ENCODE measurements around the gene LAMC3. TPM values are rescaled to one million over a fixed set of nuclear protein-coding genes. Genes with fewer than 3 reads are reported as not detected.

Gene LAMC3
- polyA plus RNA-seq, 1 of the 3 experiments (the other 2 are of a cell fraction) = 0.07 TPM

GRCh38 chr9:131024978-131025868 lies 16.2 kb downstream of the LAMC3 start:
- ChIA-PET POLR2A (no interaction called here), CTCF (interaction anchor here (0.9 to 2.0 kb wide), 4 partner anchors 16 to 32 kb away, joined by 3 to 7 read pairs (median 4); no protein-coding TSS in a partner anchor)
- no peak overlapping the region for H3K9ac ChIP-seq
- DNase-seq = no peak
- no peaks in the 10 kb centered on the region for H3K9me3 ChIP-seq
- WGBS (ENCODE audit: low lambda C conversion rate) = 55% methylated on average over 15 of the region's 15 CpGs
- peaks cover 30% of the 10 kb centered on the region; the same call in 1 of the 2 replicates for H3K27me3 ChIP-seq (ENCODE audit: insufficient read depth)
- H3K27ac ChIP-seq (ENCODE audit: low read depth in 2 of 2, low read length in 1 of 2) = no peak overlapping the region
- no peaks in the 10 kb centered on the region for H3K4me1 ChIP-seq (ENCODE audit: control insufficient read depth in 1 of 2, insufficient read depth in 2 of 2, low read depth in 1 of 2, low read length in 1 of 2)
- no peaks in the 10 kb centered on the region for H3K9me2 ChIP-seq
- H4K20me1 ChIP-seq (ENCODE audit: insufficient read depth) = no peaks in the 10 kb centered on the region
- H3K4me3 ChIP-seq (ENCODE audit: low read depth in 2 of 2, low read length in 1 of 2) = no peak overlapping the region
- H3F3A ChIP-seq (replicated peaks; ENCODE audit: insufficient read depth) = no peaks in the 10 kb centered on the region
- H3K36me3 ChIP-seq (replicated peaks in 1 of 2; ENCODE audit: control insufficient read depth in 1 of 2, insufficient read depth in 2 of 2, low read length in 1 of 2) = no peaks in the 10 kb centered on the region
- no peak for TF ChIP-seq SIN3A (IDR thresholded peaks at IDR 0.05; ENCODE audit: borderline replicate concordance, low read depth, low read length)
- TF ChIP-seq, protein P1, sequence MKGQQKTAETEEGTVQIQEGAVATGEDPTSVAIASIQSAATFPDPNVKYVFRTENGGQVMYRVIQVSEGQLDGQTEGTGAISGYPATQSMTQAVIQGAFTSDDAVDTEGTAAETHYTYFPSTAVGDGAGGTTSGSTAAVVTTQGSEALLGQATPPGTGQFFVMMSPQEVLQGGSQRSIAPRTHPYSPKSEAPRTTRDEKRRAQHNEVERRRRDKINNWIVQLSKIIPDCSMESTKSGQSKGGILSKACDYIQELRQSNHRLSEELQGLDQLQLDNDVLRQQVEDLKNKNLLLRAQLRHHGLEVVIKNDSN (IDR thresholded peaks at IDR 0.05; ENCODE audit: borderline replicate concordance, low read depth) = no peak
- TF ChIP-seq RCOR1 (IDR thresholded peaks at IDR 0.05; ENCODE audit: low read length) = no peak
- TF ChIP-seq TEAD4 (IDR thresholded peaks at IDR 0.05; ENCODE audit: borderline replicate concordance, insufficient read depth) = no peak
- TF ChIP-seq EP300 (IDR thresholded peaks at IDR 0.05; ENCODE audit: borderline replicate concordance in 1 of 2, low read depth in 1 of 2, low read length in 1 of 2) = no peak
- no peak for TF ChIP-seq GATA2 (CRISPR knock-in tag; IDR thresholded peaks at IDR 0.05)
- TF ChIP-seq USF2 (IDR thresholded peaks at IDR 0.05; ENCODE audit: borderline replicate concordance, low read depth, low read length) = no peak
- TF ChIP-seq FOXM1 (IDR thresholded peaks at IDR 0.05; ENCODE audit: low read depth) = no peak
- no peak for TF ChIP-seq NFIC (IDR thresholded peaks at IDR 0.05; ENCODE audit: borderline replicate concordance)
- TF ChIP-seq MXI1 (IDR thresholded peaks at IDR 0.05; ENCODE audit: low read depth, low read length) = no peak
- no peak for TF ChIP-seq GABPA (IDR thresholded peaks at IDR 0.05; ENCODE audit: low read depth)
- TF ChIP-seq SMC3 (IDR thresholded peaks at IDR 0.05; ENCODE audit: low read depth, low read length) = no peak
- TF ChIP-seq ELF1 (IDR thresholded peaks at IDR 0.05) = no peak
- no peak for TF ChIP-seq RAD21 (IDR thresholded peaks at IDR 0.05; ENCODE audit: low read length)
- no peak for TF ChIP-seq JUND (IDR thresholded peaks at IDR 0.05)
- no peaks in the 10 kb centered on the region for H3K79me2 ChIP-seq (ENCODE audit: insufficient read depth)
- no peak overlapping the region for H2AFZ ChIP-seq (ENCODE audit: low read depth)
- no peak overlapping the region for H3K4me2 ChIP-seq

All from SK-N-SH (cell line).